ENCODE results near the gene UBA5. TPM values are rescaled to one million over a fixed set of nuclear protein-coding genes. Genes with fewer than 3 reads are reported as not detected.
A peak's percentile ranks its signal among the peaks of the same experiment; 100 is the strongest.

The UBA5 gene
- total and polyA plus RNA-seq, 9 of the 15 experiments (the other 6 are each of a cell fraction or from before 2014, with no cell fraction given): 8.1 to 71.1 (median 29.4) TPM

DNA sequence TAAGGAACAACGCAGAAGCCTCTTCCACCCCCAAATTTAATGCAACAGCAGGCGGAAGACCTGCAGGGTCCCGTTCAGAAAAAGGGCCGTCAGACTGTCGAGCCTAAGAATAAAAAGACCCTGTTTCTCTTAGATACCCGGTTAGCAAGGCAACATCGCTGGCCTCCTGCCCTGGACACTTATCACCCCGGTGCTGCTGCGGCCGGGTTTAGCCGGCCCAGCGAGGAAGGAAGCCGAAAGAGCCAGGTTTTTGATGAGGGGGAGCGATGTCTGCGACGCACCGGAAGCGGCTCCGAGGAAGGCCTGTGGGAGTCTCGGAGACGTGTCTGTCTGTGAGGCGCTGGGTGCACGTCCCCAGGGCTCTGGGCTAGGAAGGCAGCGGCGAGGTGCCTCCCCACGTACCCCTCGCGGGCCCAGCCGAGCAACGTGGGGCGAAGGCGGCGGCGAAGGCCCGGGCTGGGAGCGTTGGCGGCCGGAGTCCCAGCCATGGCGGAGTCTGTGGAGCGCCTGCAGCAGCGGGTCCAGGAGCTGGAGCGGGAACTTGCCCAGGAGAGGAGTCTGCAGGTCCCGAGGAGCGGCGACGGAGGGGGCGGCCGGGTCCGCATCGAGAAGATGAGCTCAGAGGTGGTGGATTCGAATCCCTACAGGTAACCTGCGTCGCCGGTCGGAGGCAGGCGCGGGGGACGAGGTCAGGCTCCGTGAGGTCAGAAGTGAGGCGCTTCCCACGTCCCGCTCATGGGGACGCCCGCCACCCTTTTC lies at the start of gene UBA5 (continued):
- 0 out of 4 replicates have a peak, but pooled peaks of 1 of the 2 experiments have one; percentile 10 for TF ChIP-seq SIN3A (IDR thresholded peaks at IDR 0.05; ENCODE audit: borderline replicate concordance in 2 of 2, control insufficient read depth in 1 of 2, low read depth in 2 of 2, low read length in 2 of 2)
- TF ChIP-seq MTA2 (IDR thresholded peaks at IDR 0.05; ENCODE audit: low read depth): no peak
- TF ChIP-seq NFIC (IDR thresholded peaks at IDR 0.05): peak; percentile 48
- no peak for TF ChIP-seq BACH1 (tag; IDR thresholded peaks at IDR 0.05)
- TF ChIP-seq, protein P1, sequence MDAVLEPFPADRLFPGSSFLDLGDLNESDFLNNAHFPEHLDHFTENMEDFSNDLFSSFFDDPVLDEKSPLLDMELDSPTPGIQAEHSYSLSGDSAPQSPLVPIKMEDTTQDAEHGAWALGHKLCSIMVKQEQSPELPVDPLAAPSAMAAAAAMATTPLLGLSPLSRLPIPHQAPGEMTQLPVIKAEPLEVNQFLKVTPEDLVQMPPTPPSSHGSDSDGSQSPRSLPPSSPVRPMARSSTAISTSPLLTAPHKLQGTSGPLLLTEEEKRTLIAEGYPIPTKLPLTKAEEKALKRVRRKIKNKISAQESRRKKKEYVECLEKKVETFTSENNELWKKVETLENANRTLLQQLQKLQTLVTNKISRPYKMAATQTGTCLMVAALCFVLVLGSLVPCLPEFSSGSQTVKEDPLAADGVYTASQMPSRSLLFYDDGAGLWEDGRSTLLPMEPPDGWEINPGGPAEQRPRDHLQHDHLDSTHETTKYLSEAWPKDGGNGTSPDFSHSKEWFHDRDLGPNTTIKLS (IDR thresholded peaks at IDR 0.05; ENCODE audit: borderline replicate concordance, low read depth): 0 out of 2 replicates have a peak, but pooled peaks have one; percentile 46
- TF ChIP-seq, protein P2, sequence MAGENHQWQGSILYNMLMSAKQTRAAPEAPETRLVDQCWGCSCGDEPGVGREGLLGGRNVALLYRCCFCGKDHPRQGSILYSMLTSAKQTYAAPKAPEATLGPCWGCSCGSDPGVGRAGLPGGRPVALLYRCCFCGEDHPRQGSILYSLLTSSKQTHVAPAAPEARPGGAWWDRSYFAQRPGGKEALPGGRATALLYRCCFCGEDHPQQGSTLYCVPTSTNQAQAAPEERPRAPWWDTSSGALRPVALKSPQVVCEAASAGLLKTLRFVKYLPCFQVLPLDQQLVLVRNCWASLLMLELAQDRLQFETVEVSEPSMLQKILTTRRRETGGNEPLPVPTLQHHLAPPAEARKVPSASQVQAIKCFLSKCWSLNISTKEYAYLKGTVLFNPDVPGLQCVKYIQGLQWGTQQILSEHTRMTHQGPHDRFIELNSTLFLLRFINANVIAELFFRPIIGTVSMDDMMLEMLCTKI (IDR thresholded peaks at IDR 0.05; ENCODE audit: partially characterized antibody): no peak
- TF ChIP-seq HDAC1 (IDR thresholded peaks at IDR 0.05): 0 out of 4 replicates have a peak, but pooled peaks of 1 of the 2 experiments have one; percentile 24
- TF ChIP-seq ZNF592 (IDR thresholded peaks at IDR 0.05): no peak
- no peak for TF ChIP-seq ZNF699 (CRISPR knock-in tag; IDR thresholded peaks at IDR 0.05; ENCODE audit: insufficient replicate concordance)
- TF ChIP-seq, protein P3, sequence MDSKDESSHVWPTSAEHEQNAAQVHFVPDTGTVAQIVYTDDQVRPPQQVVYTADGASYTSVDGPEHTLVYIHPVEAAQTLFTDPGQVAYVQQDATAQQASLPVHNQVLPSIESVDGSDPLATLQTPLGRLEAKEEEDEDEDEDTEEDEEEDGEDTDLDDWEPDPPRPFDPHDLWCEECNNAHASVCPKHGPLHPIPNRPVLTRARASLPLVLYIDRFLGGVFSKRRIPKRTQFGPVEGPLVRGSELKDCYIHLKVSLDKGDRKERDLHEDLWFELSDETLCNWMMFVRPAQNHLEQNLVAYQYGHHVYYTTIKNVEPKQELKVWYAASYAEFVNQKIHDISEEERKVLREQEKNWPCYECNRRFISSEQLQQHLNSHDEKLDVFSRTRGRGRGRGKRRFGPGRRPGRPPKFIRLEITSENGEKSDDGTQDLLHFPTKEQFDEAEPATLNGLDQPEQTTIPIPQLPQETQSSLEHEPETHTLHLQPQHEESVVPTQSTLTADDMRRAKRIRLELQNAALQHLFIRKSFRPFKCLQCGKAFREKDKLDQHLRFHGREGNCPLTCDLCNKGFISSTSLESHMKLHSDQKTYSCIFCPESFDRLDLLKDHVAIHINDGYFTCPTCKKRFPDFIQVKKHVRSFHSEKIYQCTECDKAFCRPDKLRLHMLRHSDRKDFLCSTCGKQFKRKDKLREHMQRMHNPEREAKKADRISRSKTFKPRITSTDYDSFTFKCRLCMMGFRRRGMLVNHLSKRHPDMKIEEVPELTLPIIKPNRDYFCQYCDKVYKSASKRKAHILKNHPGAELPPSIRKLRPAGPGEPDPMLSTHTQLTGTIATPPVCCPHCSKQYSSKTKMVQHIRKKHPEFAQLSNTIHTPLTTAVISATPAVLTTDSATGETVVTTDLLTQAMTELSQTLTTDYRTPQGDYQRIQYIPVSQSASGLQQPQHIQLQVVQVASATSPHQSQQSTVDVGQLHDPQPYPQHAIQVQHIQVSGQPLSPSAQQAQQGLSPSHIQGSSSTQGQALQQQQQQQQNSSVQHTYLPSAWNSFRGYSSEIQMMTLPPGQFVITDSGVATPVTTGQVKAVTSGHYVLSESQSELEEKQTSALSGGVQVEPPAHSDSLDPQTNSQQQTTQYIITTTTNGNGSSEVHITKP (IDR thresholded peaks at IDR 0.05; ENCODE audit: partially characterized antibody): no peak
- no peak for TF ChIP-seq CBX5 (IDR thresholded peaks at IDR 0.05; ENCODE audit: borderline replicate concordance, low read depth)
- TF ChIP-seq ZSCAN32 (CRISPR knock-in tag; IDR thresholded peaks at IDR 0.05): no peak

Measured in K562 (cell line).